ENCODE measurements around the gene ANKRD6. TPM values are rescaled to one million over a fixed set of nuclear protein-coding genes. Genes with fewer than 3 reads are reported as not detected.

Gene ANKRD6
- total and polyA plus RNA-seq, 8 donors: 6.3 to 14.7 (median 9.6) TPM

DNA sequence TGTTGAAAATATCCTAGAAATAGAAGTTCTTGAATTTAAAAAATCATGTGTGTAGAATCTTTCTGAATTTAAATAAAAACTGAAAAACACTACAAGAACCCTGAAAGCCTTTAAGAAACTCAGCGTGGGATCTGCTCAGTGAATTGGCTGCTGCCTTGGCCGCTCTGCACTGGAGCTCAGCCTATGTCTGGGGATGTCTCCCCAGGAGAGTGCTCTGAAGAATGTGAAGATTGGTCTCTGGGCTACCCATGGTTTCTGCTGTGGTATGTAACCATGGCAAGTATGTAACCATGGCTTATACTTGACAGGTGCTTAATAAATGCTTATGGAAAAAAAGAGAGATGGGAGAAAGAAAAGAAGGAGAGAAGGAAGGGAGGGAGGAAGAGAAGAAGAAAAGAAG, 17.8 kb upstream of the ANKRD6 start:
- Histone ChIP-seq H3K4me3 (no peak overlapping the region), H3K36me3 (no peaks in the 10 kb centered on the region), H3K27ac (no peak overlapping the region), H3K4me1 (peaks cover 0 to 5% (median 0%) of the 10 kb centered on the region in 3 donors), H3K9me3 (no peaks in the 10 kb centered on the region), H3K27me3 (no peaks in the 10 kb centered on the region)
- WGBS, 2 donors: 90 to 92% methylated on average over 2 of the region's 2 CpGs
- ATAC-seq (no peak), DNase-seq (no peak), FAIRE-seq (no peak)
- intact Hi-C loops (cut with DNase I): no loop called here
- TF ChIP-seq CTCF (IDR thresholded peaks at IDR 0.05): no peak

GRCh38 chr6:89416796-89417195, 16.2 kb upstream of the ANKRD6 start:
- TF ChIP-seq CTCF (IDR thresholded peaks at IDR 0.05): no peak
- intact Hi-C loops (cut with DNase I): no loop called here
- no peaks in the 10 kb centered on the region for H3K4me1 ChIP-seq
- H3K4me3 ChIP-seq: no peak overlapping the region
- H3K36me3 ChIP-seq: no peaks in the 10 kb centered on the region
- H3K9me3 ChIP-seq: no peaks in the 10 kb centered on the region
- no peaks in the 10 kb centered on the region for H3K27me3 ChIP-seq
- no peak overlapping the region for H3K27ac ChIP-seq
- no peak for DNase-seq
- FAIRE-seq: no peak
- no peak for ATAC-seq
- WGBS, 2 donors: 79 to 97% methylated on average over 1 of the region's 1 CpG

DNA sequence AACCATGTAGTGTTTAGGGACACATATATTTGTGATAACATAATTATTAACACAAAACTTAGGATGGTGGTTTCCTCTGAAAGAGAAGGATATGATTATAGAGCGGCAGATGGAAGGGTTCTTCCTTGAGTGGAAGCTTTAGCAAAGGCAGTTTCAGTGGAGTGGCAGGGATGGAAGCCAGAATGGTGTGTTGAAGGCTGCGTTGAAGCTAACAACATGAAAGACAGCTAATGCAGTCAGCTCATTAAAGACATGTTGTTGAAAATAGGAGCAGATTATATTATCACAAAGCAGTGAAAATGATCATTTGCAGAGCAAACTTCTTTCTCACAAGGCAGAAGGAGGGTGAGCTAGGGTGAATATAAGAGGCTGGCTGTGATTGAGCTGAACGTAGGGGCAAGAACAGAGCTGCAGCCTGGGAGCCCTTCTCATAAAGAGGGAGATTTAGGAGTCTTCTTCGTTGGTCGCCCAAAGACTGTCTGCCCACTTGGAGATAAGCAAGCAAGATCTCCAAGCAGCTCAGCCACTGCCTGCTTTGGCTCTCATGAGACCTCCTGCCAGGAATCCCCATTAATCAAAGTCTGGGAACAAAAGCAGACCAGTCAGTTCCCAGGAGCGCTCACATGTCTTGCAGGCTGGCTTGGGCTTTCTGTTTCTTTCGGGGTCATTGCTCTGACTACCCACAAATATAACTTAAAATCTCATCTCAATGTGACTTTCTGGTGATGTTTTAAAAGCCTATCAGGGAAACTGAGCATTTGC, 2.6 kb upstream of the ANKRD6 start:
- ATAC-seq (peak in 1 of 4 donors; percentile 64), DNase-seq (peak in 4 of 6 donors; percentile 16 to 38 (median 22)), FAIRE-seq (no peak)
- no peak for TF ChIP-seq CTCF (IDR thresholded peaks at IDR 0.05)
- Histone ChIP-seq H3K4me3 (no peak overlapping the region), H3K36me3 (no peaks in the 10 kb centered on the region), H3K27ac (peak overlapping the region in 3 of 4 donors; percentile 5 to 47 (median 23)), H3K27me3 (no peaks in the 10 kb centered on the region), H3K4me1 (no peaks in the 10 kb centered on the region), H3K9me3 (no peaks in the 10 kb centered on the region)
- intact Hi-C loops (cut with DNase I): loop anchor here in 1 of 3 donors (5.0 kb wide), 1 partner anchor 172 kb away; no protein-coding TSS in a partner anchor
- 18 to 21% methylated on average over 7 of the region's 7 CpGs for WGBS, 2 donors

DNA sequence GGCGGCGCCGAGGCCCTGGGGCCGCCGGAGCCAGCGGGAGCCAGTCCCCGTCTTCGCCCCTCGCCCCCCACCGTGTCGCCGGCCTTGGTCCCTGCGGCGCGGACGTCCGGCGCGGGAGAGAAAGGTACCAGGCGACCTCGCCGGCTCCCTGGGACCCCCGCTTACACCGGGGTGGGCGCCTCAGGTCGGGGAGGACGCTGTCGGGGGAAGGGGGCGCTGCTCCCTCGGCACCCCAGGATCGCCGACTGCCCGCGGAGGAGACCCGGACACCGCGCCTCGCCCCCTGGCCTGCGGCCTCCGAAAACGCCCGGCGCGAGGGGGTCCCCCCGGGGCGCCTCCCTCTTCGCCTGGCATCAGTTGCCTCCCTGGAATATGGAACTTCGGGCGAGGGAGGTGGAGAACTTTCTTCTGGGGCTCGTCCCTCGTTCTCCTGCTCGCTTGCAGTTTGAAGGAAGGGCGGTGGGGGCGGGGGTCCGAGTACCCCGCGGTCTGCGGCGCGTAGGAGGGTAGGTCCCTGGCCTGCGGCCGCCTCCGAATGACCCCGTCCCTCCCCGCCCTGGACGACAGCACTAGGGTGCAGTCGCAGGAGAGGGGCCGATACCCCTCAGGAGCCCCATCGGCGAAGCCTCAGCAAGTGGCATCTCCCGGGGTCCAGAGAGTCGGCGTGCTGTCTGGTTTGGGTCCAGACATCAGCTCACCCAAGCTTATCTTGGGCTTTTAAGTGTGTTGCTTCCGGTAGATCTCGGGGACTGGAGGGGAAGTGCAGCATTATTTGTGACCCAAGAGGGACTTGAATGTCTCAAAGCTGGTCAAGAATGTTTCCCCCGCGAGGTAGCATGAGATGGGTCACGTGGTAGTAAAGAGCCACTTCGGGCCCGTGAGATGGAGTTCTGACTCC, 549 bp downstream of the ANKRD6 start:
- Histone ChIP-seq H3K4me3 (peak overlapping the region; percentile 92 to 96 (median 94)), H3K4me1 (no peaks in the 10 kb centered on the region), H3K27me3 (no peaks in the 10 kb centered on the region), H3K36me3 (no peaks in the 10 kb centered on the region), H3K9me3 (no peaks in the 10 kb centered on the region), H3K27ac (peak overlapping the region in 3 of 4 donors; percentile 22 to 33 (median 33))
- WGBS, 2 donors: 1% methylated on average over 38 to 80 of the region's 80 CpGs
- ATAC-seq: peak; percentile 41 to 58 (median 48)
- FAIRE-seq: no peak
- peak; percentile 4 to 85 (median 32) for DNase-seq
- intact Hi-C loops (cut with DNase I): loop anchor here in 1 of 3 donors (5.0 kb wide), 1 partner anchor 169 kb away; no protein-coding TSS in a partner anchor
- no peak for TF ChIP-seq CTCF (IDR thresholded peaks at IDR 0.05)
